ENCODE data around the gene ARL14EP. TPM values are rescaled to one million over a fixed set of nuclear protein-coding genes. Genes with fewer than 3 reads are reported as not detected.

ARL14EP gene
- total and polyA plus RNA-seq, 7 donors = 8.1 to 27.4 (median 23.4) TPM

DNA sequence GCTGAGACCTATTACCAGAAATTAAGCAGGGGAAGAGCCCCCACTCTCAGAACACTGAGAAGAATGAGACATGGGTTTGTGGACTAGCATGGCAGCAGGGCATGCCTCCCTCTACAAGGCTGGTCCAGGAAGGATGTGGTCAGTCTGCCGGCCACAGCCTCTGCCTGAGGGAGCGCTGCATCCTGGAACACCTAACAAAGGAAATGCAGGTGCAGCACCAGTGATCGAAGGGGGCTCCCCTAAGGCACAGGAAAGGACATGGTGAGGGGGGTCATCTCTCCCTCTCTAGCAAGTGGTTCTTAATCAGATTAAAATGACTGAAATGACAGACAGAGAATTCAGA lies 40.6 kb upstream of the ARL14EP start:
- Histone ChIP-seq H3K4me1 (no peaks in the 10 kb centered on the region), H3K27me3 (ENCODE audit: insufficient read depth in 3 of 3, low read length in 2 of 3) (no peaks in the 10 kb centered on the region), H3K4me3 (no peak overlapping the region), H3K36me3 (ENCODE audit: insufficient read depth in 1 of 2, low read depth in 1 of 2) (no peaks in the 10 kb centered on the region), H3K9me3 (no peaks in the 10 kb centered on the region), H3K27ac (no peak overlapping the region)
- no peak for TF ChIP-seq CTCF (IDR thresholded peaks at IDR 0.05)
- intact Hi-C loops (cut with DNase I) = no loop called here
- ATAC-seq (no peak), DNase-seq (no peak)
- WGBS, 3 donors = 65 to 72% (median 66%) methylated on average over 3 of the region's 3 CpGs

DNA sequence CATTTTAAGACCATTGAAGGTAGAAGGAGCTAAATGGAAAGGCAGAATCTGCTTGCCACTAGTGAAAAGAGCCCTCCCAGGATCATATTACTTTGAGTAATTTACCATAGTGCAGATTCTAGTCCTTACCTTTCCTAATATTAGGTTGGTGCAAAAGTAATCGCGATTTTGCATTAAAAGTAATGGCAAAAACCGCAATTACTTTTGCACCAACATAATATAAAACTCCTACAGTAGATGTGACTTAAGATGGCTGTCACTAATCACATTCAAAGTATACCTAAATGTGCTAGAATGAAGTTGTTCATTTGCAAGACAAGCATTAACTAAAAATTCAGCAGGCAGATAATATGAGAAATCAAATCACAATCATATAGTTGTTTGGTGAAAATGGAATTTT lies 38.1 kb upstream of the ARL14EP start:
- DNase-seq = no peak
- no peaks in the 10 kb centered on the region for H3K9me3 ChIP-seq
- no peaks in the 10 kb centered on the region for H3K36me3 ChIP-seq (ENCODE audit: insufficient read depth in 1 of 2, low read depth in 1 of 2)
- no peak for ATAC-seq
- H3K27me3 ChIP-seq (ENCODE audit: insufficient read depth in 3 of 3, low read length in 2 of 3) = no peaks in the 10 kb centered on the region
- H3K4me3 ChIP-seq = no peak overlapping the region
- TF ChIP-seq CTCF (IDR thresholded peaks at IDR 0.05) = no peak
- no peak overlapping the region for H3K27ac ChIP-seq
- no peaks in the 10 kb centered on the region for H3K4me1 ChIP-seq
- 76 to 81% (median 76%) methylated on average over 3 of the region's 3 CpGs for WGBS, 3 donors
- intact Hi-C loops (cut with DNase I) = no loop called here

- intact Hi-C loops (cut with DNase I) = no loop called here
- H3K9me3 ChIP-seq = no peaks in the 10 kb centered on the region
- WGBS, 3 donors = 61 to 77% (median 75%) methylated on average over 3 of the region's 3 CpGs
- H3K36me3 ChIP-seq (ENCODE audit: insufficient read depth in 1 of 2, low read depth in 1 of 2) = no peaks in the 10 kb centered on the region
- no peak for ATAC-seq
- no peak for TF ChIP-seq CTCF (IDR thresholded peaks at IDR 0.05)
- no peaks in the 10 kb centered on the region for H3K4me1 ChIP-seq
- peaks cover 0 to 3% (median 0%) of the 10 kb centered on the region in 3 donors for H3K27me3 ChIP-seq (ENCODE audit: insufficient read depth in 3 of 3, low read length in 2 of 3)
- no peak overlapping the region for H3K4me3 ChIP-seq
- DNase-seq = no peak
- no peak overlapping the region for H3K27ac ChIP-seq
Measured at GRCh38 chr11:30285416-30286121, 37.3 kb upstream of the ARL14EP start.

DNA sequence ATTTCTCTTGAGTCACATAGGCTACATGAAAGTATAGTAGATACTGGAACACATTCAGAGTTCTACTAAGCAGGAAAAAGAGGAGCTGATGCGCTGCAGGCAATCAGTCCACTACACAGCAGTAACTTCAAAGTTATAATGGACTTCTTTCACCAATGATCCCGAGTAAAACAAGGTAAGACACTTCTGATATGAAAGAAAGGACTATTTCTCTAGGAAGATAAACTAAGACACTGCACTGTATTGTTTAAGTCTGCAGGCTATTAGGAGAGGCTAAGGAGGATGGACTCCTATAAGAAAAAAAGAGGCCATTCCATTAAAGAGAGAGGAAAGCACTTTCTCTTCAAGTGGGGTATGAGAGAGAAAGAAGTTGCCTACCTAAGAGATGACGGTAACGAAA lies 31.6 kb upstream of the ARL14EP start:
- Histone ChIP-seq H3K36me3 (ENCODE audit: insufficient read depth in 1 of 2, low read depth in 1 of 2) (no peaks in the 10 kb centered on the region), H3K4me3 (no peak overlapping the region), H3K27me3 (ENCODE audit: insufficient read depth in 3 of 3, low read length in 2 of 3) (peaks cover 0 to 3% (median 0%) of the 10 kb centered on the region in 3 donors), H3K27ac (no peak overlapping the region), H3K4me1 (no peaks in the 10 kb centered on the region), H3K9me3 (no peaks in the 10 kb centered on the region)
- no peak for TF ChIP-seq CTCF (IDR thresholded peaks at IDR 0.05)
- intact Hi-C loops (cut with DNase I) = no loop called here
- 61 to 66% (median 62%) methylated on average over 4 of the region's 4 CpGs for WGBS, 3 donors
- ATAC-seq (no peak), DNase-seq (no peak)

DNA sequence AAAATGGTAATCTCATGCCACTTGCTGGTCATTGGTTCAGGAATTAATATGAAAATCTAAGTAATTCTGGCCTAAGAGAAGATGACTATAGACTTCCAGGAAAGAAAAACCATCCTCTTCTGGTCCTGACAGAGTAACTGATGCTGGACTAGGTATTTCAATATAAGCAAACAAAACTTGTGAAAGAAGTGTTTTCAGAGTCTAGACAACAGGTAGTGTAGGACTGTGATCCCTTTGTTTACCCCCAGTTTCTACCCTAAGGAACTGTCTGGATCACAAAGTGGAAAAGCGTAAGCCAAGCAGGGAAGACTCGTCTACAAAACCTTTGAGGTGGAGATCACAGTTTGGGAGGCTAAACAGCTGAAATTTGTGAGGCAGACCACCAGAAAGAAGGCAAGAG lies 30.4 kb upstream of the ARL14EP start:
- Histone ChIP-seq H3K27me3 (ENCODE audit: insufficient read depth in 3 of 3, low read length in 2 of 3) (peaks cover 0 to 3% (median 0%) of the 10 kb centered on the region in 3 donors), H3K4me1 (no peaks in the 10 kb centered on the region), H3K27ac (no peak overlapping the region), H3K36me3 (ENCODE audit: insufficient read depth in 1 of 2, low read depth in 1 of 2) (no peaks in the 10 kb centered on the region), H3K4me3 (no peak overlapping the region), H3K9me3 (no peaks in the 10 kb centered on the region)
- intact Hi-C loops (cut with DNase I) = no loop called here
- DNase-seq = no peak
- no peak for ATAC-seq
- TF ChIP-seq CTCF (IDR thresholded peaks at IDR 0.05) = no peak
- WGBS, 3 donors = 74 to 81% (median 78%) methylated on average over 2 of the region's 2 CpGs
